RWPE1 (cell line): Measurements from ENCODE around the gene GALNT8.

Source experiments
- CTCF ChIA-PET: fragments of 350-600 bp; sonication (Branson Sonifier 250); formaldehyde crosslinking; extraction: SDS; loops from one replicate; lab custom pipeline; 2021; lab: Yijun Ruan, JAX
- POLR2A ChIA-PET: fragments of 400-600 bp; formaldehyde crosslinking; extraction: SDS; loops from one replicate; lab custom pipeline; 2020; ENCODE audit warnings: antibody characterized with exemption; ENCODE audit not compliant: low non-redundant PET; lab: Yijun Ruan, JAX
- DNase-seq: peaks from one replicate; pipeline ENCODE4 v3.0.0; 2012; ENCODE audit warnings: low spot score
- H3K27ac ChIP-seq: fragments of 450-650 bp; 2 replicates; pipeline ENCODE4 v1.5.1; 2017
- CTCF ChIP-seq: fragments of 450-650 bp; conservative IDR thresholded peaks from 2 replicates; pipeline ENCODE4 v1.5.1; 2017; ENCODE audit warnings: low read depth, mild to moderate bottlenecking

Gene GALNT8

DNA sequence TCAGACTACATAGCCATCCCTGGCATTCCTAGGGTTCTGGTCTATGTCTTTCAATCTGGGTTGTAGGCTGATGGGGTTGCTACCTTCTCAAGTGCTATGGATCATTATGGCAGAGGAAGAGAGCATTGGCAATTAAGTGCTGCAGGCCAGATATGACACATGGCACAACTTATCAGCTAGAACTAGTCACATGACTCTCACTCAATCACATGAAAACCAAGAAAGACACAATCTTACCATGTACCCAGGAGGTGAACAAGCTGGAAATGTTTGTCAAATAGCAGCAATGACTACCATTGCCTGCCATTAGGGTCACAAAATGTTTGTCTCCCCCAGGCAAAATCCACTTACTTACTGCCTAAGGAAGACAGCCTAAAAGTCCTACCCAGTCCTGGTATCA lies 80.4 kb downstream of the GALNT8 start:
- TF ChIP-seq CTCF = no peak
- ChIA-PET POLR2A (no interaction called here), CTCF (no interaction called here)
- DNase-seq = no peak
- no peak overlapping the region for H3K27ac ChIP-seq

- ChIA-PET POLR2A (no interaction called here), CTCF (no interaction called here)
- TF ChIP-seq CTCF = no peak
- H3K27ac ChIP-seq = no peak overlapping the region
- no peak for DNase-seq
Observed at GRCh38 chr12:4802841-4803240, 82.6 kb downstream of the GALNT8 start.

- POLR2A ChIA-PET = no interaction called here
- no peak for DNase-seq
- CTCF ChIA-PET = no interaction called here
- no peak for TF ChIP-seq CTCF
- H3K27ac ChIP-seq = no peak overlapping the region
Observed at GRCh38 chr12:4806439-4807115, 86.4 kb downstream of the GALNT8 start.

GRCh38 chr12:4807116-4807783 lies 87.0 kb downstream of the GALNT8 start:
- no peak for DNase-seq
- ChIA-PET POLR2A (no interaction called here), CTCF (interaction anchor here (0.5 kb wide), 1 partner anchor 42 kb away, joined by 5 read pairs; no protein-coding TSS in a partner anchor)
- no peak for TF ChIP-seq CTCF
- H3K27ac ChIP-seq = no peak overlapping the region

GRCh38 chr12:4807813-4808212 lies 87.6 kb downstream of the GALNT8 start:
- H3K27ac ChIP-seq = no peak overlapping the region
- DNase-seq = no peak
- TF ChIP-seq CTCF = no peak
- CTCF ChIA-PET = interaction anchor here (0.5 kb wide), 1 partner anchor 41 kb away, joined by 5 read pairs; no protein-coding TSS in a partner anchor
- POLR2A ChIA-PET = no interaction called here

DNA sequence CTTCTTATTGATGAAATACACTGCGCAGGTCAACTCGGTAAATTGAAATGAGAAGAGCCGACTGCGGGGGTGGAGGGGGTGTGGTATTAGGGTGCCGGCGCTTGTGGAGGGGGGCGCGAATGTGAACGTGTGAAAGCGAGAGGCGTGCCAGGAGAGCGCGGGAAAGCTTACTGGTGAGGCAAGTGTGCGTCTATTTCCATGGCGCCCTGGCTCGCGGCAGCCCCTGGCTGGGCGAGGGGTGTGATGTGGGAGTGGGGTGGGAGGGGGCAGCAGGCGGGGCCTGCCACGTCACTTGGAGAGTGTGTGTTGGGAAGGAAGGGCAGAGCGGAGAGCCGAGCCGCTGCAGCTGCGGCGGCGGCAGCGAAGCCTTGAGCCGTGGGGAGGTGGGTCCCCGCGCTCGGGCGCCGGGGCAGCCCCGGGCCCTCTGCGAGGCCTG lies 88.8 kb downstream of the GALNT8 start:
- no peak for DNase-seq
- POLR2A ChIA-PET = no interaction called here
- CTCF ChIA-PET = interaction anchor here (0.6 kb wide), 2 partner anchors 215 to 1057 kb away, joined by 3 to 4 read pairs; no protein-coding TSS in a partner anchor
- H3K27ac ChIP-seq = no peak overlapping the region
- TF ChIP-seq CTCF = no peak
